Right renal pelvis (tissue), 4 donors: ENCODE data around the gene OMD. TPM values are rescaled to one million over a fixed set of nuclear protein-coding genes. Genes with fewer than 3 reads are reported as not detected.
"Not testable (repeated sequence)": the region's sequence is repeated elsewhere in the genome, so short reads cannot be mapped to it uniquely, and the experiment has no call there.

Experiments used
- DNase-seq, 4 donors: peaks; one replicate each; pipeline ENCODE4 v3.0.0-alpha.2; 2013; ENCODE audit warnings: low read depth in 4 of 4, low spot score in 3 of 4, missing footprints in 1 of 4
- polyA plus RNA-seq, 4 donors: library from polyadenylated mRNA; unstranded; fragments of 120-200 nt; gene quantifications; one replicate each; pipeline ENCODE4 v1.2.1, GENCODE V29; 2013; ENCODE audit not compliant: insufficient read length in 4 of 4

Gene OMD
- polyA plus RNA-seq, 4 donors = 1.8 to 6.3 (median 2.2) TPM

DNA sequence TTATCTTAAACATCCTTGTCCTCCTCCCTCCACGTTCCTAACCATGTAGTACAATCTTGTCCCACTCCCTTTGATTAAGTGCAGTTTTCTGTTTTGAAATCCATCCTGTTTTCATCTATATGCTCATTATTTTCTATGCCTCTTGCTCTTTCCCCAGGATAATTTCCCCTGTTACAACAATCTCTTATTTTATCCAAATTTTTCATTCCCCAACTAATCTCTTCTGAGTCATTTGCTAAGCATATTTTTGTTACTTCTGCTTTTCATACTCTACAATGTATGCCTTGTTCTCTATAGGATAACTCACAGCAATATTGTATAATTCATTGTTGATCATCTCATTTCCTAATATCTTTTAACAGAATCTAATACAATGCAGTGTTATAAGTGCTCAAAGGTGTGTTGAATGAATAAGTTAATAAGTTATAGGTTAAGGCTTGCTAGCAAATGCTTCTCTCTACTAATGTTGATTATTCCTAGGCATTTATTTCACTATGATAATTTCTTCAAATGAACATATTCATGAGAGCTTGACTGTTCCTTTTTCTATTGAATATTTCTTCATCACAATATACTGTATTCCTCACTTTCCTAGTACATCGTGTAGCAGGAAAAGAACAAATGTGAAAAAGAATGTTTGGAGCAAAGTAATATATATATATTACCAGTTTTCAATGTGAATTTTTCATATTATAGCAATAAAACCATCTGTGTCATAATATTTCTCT, 1.5 kb downstream of the OMD start:
- DNase-seq = no peak

DNA sequence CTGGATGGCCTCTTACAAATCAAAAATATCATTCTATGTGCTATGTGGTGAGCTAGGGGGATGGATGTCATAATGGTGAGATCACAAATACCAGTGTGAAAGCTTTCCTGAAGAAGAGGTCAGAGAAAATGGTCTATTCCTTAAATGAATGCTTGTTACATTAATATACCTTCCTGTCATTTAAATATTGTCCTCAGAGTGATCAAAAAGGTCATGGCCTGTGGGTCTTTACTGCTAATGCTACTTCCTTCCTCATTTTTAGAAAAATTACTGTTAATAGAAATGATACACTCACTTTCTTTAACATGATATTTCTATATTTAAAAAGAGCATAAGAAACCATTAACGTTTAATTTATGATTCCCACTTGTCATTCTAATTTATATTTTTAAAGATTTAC, 9.7 kb downstream of the OMD start:
- DNase-seq = no peak

DNA sequence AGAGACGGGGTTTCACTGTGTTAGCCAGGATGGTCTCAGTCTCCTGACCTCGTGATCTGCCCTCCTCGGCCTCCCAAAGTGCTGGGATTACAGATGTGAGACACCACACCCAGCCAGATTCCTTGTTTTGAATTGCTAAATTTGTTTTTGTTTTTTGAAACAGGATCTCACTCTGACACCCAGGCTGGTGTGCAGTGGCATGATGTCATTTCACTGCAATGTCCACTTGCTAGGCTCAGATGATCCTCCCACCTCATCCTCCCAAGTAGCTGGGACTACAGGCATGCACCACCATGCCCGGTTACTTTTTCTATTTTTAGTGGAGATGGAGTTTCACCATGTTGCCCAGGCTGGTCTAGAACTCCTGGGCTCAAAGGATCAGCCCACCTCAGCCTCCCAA, 13.1 kb downstream of the OMD start:
- DNase-seq = not testable (repeated sequence)

DNA sequence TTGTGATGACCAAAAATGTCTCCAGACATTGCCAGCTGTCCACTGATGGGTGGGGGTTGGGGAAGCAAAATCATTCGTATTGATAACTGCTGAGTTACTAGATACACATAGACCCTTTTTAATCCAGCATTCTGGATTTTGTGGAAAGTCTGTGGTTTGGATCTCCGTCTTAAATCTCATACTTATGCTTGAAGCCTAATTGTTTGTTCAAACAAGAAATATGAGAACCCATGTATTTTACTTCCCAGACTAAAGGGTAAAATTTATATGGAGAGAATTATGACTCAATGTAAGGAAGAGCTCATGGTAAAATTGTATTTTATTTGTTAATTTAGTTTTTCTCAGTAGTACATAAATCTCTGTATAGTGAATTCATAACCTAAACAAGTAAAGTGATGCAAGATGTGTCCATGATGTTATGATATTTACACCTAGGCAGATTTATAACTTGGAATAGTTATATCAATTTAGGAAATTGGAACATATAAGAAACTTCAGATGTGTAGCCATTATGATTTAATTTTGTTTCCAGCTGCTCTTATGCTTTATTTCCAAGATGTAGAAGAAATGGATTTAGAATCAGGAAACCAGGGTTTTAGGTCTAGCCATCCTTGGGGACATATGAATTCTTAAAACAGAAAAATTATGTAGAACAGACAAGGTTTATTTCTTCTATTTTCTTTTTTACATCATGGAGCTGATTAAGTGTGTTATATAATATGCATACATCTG, 15.4 kb downstream of the OMD start:
- no peak for DNase-seq

DNA sequence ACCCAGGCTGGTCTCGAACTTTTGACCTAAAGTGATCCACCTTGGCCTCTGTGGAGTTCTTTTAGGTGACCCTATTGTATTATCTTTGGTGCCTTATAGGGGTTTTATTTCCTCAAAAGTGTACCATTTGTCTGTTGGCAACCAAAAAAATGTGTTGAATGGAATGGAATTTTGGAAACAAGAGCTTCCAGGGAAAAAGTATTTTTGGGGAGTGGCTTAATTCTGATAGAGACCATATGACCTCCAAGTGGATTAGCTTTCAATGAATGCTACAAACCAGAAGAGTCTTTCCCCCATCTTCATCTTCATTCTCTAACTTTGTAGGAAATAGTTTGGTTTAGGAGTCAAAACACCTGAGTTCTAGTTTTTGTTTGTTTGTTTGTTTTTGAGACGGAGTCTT, 16.5 kb downstream of the OMD start:
- no peak for DNase-seq

DNA sequence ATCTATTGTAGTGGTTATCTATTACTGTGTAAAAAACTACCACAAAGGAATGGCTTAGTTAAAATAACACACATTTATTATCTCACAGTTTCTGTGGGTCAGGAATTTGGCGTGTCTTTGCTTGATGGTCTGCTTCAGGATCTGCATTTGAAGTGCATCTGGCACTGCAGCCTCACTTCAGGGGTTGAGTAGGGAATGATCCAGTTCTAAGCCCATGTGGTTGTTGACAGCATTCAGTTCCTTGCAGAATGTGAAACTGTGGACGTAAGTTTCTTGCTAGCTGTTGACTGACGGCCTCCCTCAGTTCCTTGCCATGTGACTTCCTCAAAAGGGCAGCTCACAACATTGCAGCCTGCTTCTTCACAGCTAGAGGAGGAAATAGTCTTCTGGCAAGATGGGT, 17.8 kb downstream of the OMD start:
- DNase-seq = no peak

DNA sequence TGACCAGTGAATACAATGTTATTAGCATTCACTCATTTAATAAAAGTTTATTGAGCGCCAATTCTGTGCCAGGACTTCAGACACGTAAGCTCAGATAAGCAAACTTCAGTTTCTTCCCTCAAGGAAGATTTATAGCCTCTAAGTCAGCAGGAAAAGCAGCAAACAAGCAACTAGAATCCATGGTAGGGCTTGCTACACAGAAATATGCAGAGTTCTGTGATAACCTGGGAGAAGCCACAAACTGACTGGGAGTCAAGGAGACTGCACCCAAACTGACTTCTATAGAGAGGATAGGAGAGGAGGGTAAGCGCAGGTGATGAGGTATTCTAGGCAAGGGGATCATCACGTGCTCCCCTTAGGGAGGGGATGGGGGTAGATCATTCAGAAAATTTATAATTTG, 18.5 kb downstream of the OMD start:
- no peak for DNase-seq

DNA sequence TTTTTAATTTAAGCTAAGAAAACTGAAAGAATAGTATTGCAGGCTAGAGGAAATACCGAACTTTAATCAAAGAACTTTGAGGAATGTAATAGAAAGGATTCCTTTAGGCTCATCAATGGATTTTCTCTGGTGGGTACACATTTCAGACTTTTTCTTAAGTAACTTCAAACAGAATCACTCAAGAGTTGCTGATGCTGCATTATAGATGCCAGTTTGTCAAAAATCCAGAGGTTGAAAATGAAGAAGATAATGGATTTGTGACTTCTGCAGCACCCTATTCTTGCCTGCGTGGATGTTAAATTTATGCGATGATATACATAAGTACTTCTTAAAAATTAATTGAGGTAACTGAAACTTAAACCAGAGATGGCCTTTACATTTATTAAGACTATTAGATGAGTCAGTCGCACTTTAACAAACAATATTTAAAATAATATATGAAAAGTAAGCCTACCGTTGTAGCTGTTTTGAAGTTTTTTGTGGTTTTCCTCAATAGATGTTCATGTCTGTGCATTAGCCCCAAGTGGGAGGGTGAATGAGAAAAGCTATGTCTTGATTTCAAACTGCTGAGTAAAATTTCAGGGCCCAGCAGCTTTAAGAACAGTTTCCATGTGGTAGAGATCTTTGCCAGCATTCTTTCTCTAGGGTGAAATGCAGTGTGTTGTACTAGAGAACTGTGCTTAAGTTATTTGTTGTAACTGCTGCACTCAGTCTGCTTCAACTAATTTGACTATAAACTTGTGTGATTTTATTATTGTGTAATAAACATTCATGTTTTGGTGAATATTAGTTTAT, 20.0 kb downstream of the OMD start, which contains the start of gene OGN:
Gene OGN (minus strand): TSS at position 537 of the 795 bp plus-strand sequence. CDS start 1,171 bp downstream, outside the sequence.
- DNase-seq = peak in 1 of 4 donors; percentile 36

DNA sequence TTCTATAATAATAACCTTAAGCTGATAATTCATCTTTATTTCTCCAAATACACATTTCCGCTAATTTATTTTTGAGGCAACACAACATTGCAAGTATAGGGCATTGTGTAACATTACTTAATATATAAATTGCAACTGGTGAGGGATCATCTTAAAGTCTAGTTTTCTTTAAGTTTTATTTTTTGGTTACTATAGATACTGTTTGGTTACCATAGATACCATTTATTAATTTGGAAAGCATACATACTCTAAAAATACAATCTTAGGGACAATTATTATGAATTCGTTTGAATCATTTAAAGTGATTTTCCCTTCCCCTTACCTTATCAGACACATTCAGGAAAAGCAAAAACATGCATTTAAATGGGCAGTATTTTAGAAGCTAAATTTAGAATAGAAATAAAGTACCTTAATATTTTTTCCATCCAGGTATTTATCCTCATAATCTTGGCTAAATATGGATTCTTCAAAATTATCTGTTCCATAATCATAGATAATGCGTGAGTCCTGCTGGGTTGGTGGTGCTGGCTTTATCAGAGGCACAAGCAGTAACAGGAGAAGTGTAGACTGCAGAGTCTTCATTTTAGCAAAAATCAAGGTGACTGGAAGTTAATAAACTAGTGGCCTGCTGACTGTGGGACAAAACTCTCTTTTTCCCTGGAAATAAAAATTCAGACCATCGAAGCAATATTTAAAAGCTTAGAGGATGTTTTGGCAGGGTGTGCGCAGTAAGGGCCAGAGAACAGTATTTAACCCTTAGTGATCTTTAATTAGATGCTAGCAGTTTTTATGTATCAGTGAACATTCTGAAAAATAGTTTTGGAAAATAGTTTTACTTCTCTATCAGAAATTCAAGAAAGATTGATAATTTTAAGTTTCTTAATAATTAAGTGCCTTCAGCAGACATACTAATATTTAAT, 21.2 kb downstream of the OMD start:
- DNase-seq = no peak

DNA sequence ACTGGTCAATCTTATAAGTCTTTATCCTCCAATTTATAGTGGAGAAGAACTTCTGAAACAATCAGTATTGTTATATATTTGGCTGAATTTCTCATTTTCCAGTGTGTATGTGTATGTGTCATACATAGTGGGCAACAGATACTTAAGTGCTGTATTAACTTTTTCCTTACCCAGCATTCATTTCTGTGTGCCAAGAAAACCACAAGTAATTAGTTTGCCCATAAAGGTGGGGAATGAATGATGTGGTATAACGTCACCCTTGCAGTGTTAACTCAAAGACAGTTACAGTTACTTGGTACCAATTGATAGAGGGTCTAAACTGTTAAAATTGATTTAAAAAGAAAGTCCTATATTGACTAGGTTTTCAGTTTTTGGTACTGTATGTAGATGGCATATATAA, 21.9 kb downstream of the OMD start:
- DNase-seq = no peak

DNA sequence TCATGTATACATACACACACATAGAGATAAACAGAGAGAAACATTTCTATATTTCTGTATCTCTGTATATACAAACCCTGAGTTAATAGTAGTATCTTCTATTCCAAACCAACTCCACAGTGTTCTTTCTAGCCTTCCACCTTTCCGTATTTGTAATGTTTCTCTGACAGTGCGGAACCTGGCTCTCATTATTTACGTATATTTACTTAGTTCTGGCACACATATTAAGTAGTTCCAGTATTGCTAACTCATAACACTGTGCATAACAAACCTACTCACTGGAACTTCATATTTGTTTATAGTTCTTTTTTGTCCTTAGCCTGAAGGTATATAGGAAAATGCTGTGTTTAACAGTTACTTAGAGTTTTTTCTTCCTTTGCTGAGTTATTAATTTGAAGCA, 26.4 kb downstream of the OMD start:
- DNase-seq = no peak

DNA sequence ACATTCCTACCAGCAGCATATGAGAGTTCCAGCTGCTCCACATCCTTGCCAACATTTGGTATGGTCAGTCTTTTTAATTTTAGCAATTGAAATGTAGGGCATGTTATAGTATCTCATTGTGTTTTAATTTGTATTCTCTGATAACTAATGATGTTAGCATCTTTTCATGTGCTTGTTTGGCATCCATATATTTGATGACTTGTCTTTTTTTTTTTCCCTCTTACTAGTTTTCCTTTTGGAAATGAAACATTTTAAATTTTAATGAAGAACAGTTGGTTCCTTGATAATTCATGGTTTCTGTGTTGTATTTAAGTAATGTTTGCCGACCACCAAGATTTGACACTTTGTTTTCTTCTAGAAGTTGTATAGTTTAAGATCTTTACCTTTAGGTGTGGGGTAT, 28.7 kb downstream of the OMD start:
- no peak for DNase-seq

DNA sequence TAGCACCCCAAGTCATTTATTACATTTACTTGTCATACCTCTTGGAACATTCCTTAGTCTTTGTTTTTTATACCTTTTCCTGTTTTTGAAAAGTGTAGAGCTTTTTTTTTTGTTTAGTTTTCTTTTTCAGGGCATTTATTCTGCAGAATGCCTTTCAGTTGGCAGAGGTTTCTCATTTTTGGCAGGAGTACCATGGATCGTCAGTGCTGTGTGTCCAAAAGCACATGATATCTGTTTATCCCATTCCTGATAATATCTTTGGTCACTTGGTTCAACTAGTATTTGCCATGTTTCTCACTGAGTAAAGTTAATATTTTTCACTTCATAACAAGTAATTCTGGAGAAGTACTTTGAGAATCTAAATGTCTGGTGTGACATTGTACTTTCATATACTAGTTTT, 30.6 kb downstream of the OMD start:
- no peak for DNase-seq

DNA sequence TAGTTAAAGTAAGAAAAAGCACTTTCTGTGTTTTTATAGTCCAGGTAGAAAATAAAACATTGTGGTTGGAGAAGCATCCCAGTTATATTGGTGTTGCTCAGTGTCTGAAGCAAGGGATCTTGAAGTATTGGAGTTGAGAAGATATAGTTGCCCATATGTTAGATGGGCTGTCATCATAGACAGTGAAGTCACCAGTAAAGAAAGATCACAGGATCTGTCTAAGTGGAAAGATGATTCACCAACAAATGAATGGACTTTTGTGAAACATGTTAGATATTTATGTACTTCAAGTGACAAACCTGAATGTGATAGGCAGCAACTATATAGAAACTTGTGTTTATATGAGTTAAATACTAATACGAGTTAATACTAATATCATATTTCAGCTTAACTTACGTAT, 31.6 kb downstream of the OMD start:
- no peak for DNase-seq

DNA sequence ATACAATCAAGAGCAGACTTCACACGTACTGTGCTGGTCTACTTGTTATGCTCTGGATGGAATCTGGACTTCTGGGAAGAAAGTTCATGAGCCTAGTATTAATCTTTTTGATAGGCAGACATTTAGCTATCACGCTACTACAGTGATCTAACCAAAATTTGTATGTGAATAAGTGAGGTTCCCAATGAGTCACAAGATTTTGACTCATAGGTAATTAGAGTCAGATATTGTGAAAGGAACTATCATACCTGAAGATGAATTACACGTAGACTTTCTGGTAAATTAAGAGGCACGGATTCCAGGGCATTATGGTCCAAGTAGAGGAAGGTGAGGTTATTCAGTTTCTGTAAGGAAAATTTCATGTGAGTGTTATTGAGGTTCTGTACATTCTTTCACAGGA, 38.3 kb downstream of the OMD start:
- no peak for DNase-seq

DNA sequence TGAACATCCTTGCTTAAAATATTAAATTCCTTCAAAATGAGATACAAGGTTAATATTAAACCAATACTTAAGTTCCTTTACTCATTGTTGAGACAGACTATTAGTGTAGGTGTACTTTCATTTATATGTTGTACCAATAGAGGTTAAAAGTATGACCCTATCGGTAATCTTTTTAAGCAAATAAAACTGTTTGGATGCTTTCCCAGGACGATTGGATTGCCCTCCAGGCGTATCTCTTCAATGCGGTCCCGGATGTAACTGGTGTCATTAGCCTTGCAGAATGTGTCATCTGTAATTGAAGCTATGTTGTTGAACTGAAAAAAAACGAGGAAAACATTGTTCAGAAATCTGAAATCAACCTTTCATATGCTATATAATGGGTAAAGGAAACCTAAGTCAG, 38.8 kb downstream of the OMD start:
- DNase-seq = no peak

DNA sequence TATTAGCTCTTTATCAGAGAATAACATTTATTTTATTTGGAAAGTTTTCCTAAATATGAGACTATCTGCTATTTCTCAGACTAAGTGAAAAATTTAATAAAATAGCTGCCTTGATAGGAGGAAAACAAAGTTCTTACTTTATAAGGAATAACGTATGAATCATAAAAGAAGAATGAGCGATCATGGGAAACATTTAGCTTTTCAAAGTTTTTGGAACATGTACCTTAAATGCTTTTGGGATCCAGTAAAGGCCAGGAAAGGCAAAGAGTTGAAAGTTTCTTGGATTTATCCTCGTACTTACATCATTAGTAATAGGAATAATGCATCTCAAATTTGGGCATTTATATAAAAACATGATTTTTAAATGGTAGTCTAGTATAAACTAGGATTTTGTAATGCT, 39.3 kb downstream of the OMD start:
- no peak for DNase-seq

DNA sequence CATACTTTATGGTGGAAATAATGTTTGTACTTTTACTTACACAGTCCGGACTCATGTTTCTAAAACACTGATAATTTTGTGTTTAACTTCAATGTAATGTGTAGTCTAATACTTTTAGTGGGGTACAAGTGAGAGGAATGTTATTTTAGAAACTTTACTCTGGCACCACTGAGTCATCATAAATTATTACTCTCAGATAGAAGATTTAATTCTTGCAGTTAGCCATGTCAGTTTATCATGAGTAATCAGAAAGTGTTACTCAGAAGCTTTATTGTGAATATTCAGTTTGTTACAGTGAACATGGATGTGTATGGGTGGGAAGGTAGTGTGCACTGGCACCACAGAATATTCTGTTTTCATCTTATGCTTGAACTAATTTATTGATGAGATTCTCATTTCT, 39.9 kb downstream of the OMD start:
- no peak for DNase-seq

DNA sequence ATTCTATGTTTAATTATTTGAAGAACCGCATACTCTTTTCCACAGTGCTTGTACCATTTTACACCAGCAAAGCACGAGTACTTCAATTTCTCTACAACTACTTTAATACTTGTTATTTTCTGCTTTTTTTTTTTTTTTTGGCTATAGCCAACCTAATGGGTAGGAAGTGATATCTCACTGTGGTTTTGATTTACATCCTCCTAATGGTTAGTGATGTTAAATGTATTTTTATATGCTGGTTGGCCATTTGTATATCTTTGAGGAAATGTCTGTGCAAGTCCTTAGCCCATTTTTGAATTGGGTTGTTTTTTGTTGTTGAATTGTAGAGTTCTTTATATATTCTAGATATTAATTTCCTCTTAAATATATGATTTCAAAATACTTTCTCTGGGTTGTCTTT, 42.5 kb downstream of the OMD start:
- no peak for DNase-seq

DNA sequence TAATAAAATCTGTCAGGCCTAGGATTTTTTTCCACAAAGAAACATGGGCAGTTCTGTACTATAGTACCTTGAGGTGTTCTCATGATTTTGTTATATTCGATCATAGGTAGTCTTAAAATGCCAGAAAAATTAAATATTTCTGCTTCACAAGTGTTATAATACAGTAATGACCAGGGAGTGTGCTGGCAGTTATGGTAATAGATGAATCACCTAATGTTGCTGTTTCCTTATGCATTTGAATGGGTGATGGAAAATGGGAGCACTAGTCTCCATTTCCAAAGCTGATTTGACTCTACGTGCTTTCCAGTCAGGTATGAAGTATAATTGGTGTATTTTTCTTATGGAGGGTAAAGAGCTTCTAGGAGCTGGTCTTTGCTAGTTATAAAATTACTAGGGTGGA, 43.7 kb downstream of the OMD start:
- DNase-seq = no peak
